ENCODE measurements around the gene SCART1. TPM values are rescaled to one million over a fixed set of nuclear protein-coding genes. Genes with fewer than 3 reads are reported as not detected.
"Not testable (repeated sequence)": the region's sequence is repeated elsewhere in the genome, so short reads cannot be mapped to it uniquely, and the experiment has no call there.

Gene SCART1
- polyA plus RNA-seq, 3 donors from 2014 or later: 0.20 to 0.74 TPM; not detected in 1

GRCh38 chr10:133475821-133476640 lies 22.3 kb downstream of the SCART1 start:
- Mint-ChIP-seq H3K27ac (peak overlapping the region; percentile 30 to 74 (median 52)), H3K4me3 (peak overlapping the region; percentile 17 to 64 (median 55)), H3K27me3 (ENCODE audit: low read depth in 3 of 3) (peaks cover 0 to 2% (median 0%) of the 10 kb centered on the region in 3 donors), H3K36me3 (peaks cover 0 to 4% (median 0%) of the 10 kb centered on the region in 3 donors), H3K4me1 (peaks cover 26 to 29% of the 10 kb centered on the region in 2 donors), H3K9me3 (no peaks in the 10 kb centered on the region)
- peak; percentile 14 to 17 (median 15) for DNase-seq

DNA sequence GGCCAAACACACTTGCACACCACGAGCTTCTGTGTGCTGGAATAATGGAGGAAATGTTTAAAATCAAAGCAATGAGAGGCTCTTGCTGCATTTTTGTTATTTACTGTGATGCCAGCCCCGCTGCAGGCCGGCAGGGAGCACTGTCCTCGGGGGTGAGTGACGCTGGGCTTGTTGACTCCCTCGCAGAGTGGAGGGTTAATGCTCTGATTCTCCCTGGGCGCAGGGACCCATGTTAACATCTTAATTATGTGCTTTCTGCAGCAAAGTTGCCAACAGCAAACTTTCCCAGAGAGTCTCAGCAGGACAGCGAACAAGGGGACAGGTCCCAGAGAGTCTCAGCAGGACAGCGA lies 22.9 kb downstream of the SCART1 start:
- peaks cover 0 to 2% (median 0%) of the 10 kb centered on the region in 3 donors for H3K27me3 Mint-ChIP-seq (ENCODE audit: low read depth in 3 of 3)
- H3K9me3 Mint-ChIP-seq: no peaks in the 10 kb centered on the region
- H3K36me3 Mint-ChIP-seq: peaks cover 0 to 4% (median 0%) of the 10 kb centered on the region in 3 donors
- H3K27ac Mint-ChIP-seq: peak overlapping the region in 2 of 6 donors; percentile 40 to 65
- DNase-seq: no peak
- peaks cover 26 to 29% of the 10 kb centered on the region in 2 donors for H3K4me1 Mint-ChIP-seq
- H3K4me3 Mint-ChIP-seq: no peak overlapping the region

- Mint-ChIP-seq H3K27ac (peak overlapping the region in 3 of 6 donors; percentile 6 to 38 (median 12)), H3K36me3 (peaks cover 8 to 19% (median 9%) of the 10 kb centered on the region in 3 donors), H3K27me3 (ENCODE audit: low read depth in 3 of 3) (peaks cover 3 to 10% (median 5%) of the 10 kb centered on the region in 3 donors), H3K9me3 (peaks cover 0 to 32% (median 20%) of the 10 kb centered on the region in 6 donors), H3K4me3 (no peak overlapping the region), H3K4me1 (peaks cover 2% of the 10 kb centered on the region in 2 donors)
- no peak for DNase-seq
These were observed 27.4 kb downstream of the SCART1 start for GRCh38 chr10:133481086-133481643.

DNA sequence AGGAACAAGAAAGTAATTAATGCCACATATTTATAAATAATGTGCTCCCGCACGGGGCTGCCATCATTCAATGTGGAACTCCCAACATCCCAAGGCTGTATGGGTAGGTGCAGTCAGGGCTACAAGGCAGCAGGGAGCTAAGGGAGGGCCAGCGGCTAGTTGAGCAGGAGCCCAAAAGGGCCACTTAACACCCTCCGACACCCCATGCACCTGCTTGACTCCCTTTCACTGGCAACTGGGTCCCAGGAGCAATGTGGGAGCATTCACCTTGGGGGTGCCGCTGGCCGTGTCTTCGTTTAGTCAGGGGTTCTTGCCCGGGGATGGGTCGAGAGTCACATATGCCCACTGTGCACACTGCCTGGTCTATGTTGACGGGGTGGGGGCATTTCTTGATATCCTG lies 27.9 kb downstream of the SCART1 start:
- Mint-ChIP-seq H3K36me3 (peaks cover 10 to 20% (median 11%) of the 10 kb centered on the region in 3 donors), H3K27ac (peak overlapping the region in 2 of 6 donors; percentile 6 to 70), H3K4me1 (no peaks in the 10 kb centered on the region), H3K4me3 (no peak overlapping the region), H3K9me3 (peaks cover 0 to 37% (median 24%) of the 10 kb centered on the region in 6 donors), H3K27me3 (ENCODE audit: low read depth in 3 of 3) (peaks cover 3 to 11% (median 5%) of the 10 kb centered on the region in 3 donors)
- DNase-seq: no peak

- peaks cover 4 to 13% (median 7%) of the 10 kb centered on the region in 3 donors for H3K27me3 Mint-ChIP-seq (ENCODE audit: low read depth in 3 of 3)
- no peaks in the 10 kb centered on the region for H3K4me1 Mint-ChIP-seq
- H3K9me3 Mint-ChIP-seq: peaks cover 2 to 53% (median 39%) of the 10 kb centered on the region in 6 donors
- H3K4me3 Mint-ChIP-seq: no peak overlapping the region
- H3K36me3 Mint-ChIP-seq: peaks cover 15 to 27% (median 21%) of the 10 kb centered on the region in 3 donors
- H3K27ac Mint-ChIP-seq: no peak overlapping the region
- DNase-seq: no peak
These were observed 31.1 kb downstream of the SCART1 start for GRCh38 chr10:133484818-133485217.

- DNase-seq: no peak
- Mint-ChIP-seq H3K27ac (no peak overlapping the region), H3K4me1 (no peaks in the 10 kb centered on the region), H3K9me3 (peaks cover 2 to 53% (median 39%) of the 10 kb centered on the region in 6 donors), H3K4me3 (no peak overlapping the region), H3K36me3 (peaks cover 15 to 27% (median 21%) of the 10 kb centered on the region in 3 donors), H3K27me3 (ENCODE audit: low read depth in 3 of 3) (peaks cover 4 to 13% (median 7%) of the 10 kb centered on the region in 3 donors)
These were observed 33.3 kb downstream of the SCART1 start for GRCh38 chr10:133487085-133487484.

GRCh38 chr10:133488354-133488753 lies 34.6 kb downstream of the SCART1 start:
- peaks cover 2 to 49% (median 39%) of the 10 kb centered on the region in 6 donors for H3K9me3 Mint-ChIP-seq
- no peak for DNase-seq
- no peak overlapping the region for H3K27ac Mint-ChIP-seq
- H3K4me3 Mint-ChIP-seq: no peak overlapping the region
- no peaks in the 10 kb centered on the region for H3K4me1 Mint-ChIP-seq
- H3K36me3 Mint-ChIP-seq: peaks cover 6 to 23% (median 21%) of the 10 kb centered on the region in 3 donors
- peaks cover 3 to 8% (median 4%) of the 10 kb centered on the region in 3 donors for H3K27me3 Mint-ChIP-seq (ENCODE audit: low read depth in 3 of 3)

- Mint-ChIP-seq H3K4me3 (no peak overlapping the region), H3K4me1 (no peaks in the 10 kb centered on the region), H3K36me3 (peaks cover 6 to 21% (median 20%) of the 10 kb centered on the region in 3 donors), H3K27me3 (ENCODE audit: low read depth in 3 of 3) (peaks cover 2 to 7% (median 6%) of the 10 kb centered on the region in 3 donors), H3K9me3 (peaks cover 2 to 36% (median 30%) of the 10 kb centered on the region in 6 donors), H3K27ac (no peak overlapping the region)
- no peak for DNase-seq
These were observed 36.3 kb downstream of the SCART1 start for GRCh38 chr10:133489816-133490588.

- not testable (repeated sequence) for H3K36me3 Mint-ChIP-seq; DNase-seq; H3K9me3 Mint-ChIP-seq; H3K27ac Mint-ChIP-seq; H3K4me3 Mint-ChIP-seq; H3K4me1 Mint-ChIP-seq; H3K27me3 Mint-ChIP-seq (ENCODE audit: low read depth in 3 of 3)
These were observed 39.8 kb downstream of the SCART1 start for GRCh38 chr10:133493562-133493961.

DNA sequence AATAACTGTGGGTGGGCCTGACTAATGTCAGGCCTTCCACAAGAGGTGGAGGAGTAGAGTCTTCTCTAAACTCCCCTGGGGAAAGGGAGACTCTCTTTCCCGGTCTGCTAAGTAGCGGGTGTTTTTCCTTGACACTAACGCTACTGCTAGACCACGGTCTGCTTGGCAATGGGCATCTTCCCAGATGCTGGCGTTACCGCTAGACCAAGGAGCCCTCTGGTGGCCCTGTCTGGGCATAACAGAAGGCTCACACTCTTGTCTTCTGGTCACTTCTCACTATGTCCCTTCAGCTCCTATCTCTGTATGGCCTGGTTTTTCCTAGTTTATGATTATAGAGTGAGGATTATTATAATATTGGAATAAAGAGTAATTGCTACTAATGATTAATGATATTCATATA lies 43.6 kb downstream of the SCART1 start:
- DNase-seq: peak in 1 of 3 donors; percentile 17
- not testable (repeated sequence) for H3K27ac Mint-ChIP-seq; H3K9me3 Mint-ChIP-seq; H3K4me1 Mint-ChIP-seq; H3K27me3 Mint-ChIP-seq (ENCODE audit: low read depth in 3 of 3); H3K4me3 Mint-ChIP-seq
- peaks cover 0 to 10% (median 0%) of the 10 kb centered on the region in 3 donors for H3K36me3 Mint-ChIP-seq

DNA sequence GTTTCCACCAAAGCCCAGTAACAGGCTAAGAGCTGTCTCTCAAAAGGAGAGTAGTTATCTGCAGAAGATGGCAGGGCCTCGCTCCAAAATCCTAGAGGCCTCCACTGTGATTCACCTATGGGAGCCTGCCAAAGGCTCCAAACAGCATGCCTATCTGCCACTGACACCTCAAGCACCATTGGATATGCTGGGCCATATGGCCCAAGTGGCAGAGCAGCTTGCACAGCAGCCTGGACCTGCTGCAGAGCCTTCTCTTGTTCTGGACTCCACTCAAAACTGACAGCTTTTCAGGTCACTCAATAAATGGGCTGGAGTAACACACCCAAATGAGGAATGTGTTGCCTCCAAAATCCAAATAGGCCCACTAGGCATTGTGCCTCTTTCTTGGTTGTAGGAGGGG lies 45.4 kb downstream of the SCART1 start:
- H3K27me3 Mint-ChIP-seq (ENCODE audit: low read depth in 3 of 3); H3K9me3 Mint-ChIP-seq; H3K4me1 Mint-ChIP-seq; H3K4me3 Mint-ChIP-seq; DNase-seq; H3K27ac Mint-ChIP-seq: not testable (repeated sequence)
- H3K36me3 Mint-ChIP-seq: peaks cover 0 to 10% (median 0%) of the 10 kb centered on the region in 3 donors

- not testable (repeated sequence) for H3K9me3 Mint-ChIP-seq; DNase-seq; H3K27ac Mint-ChIP-seq; H3K4me3 Mint-ChIP-seq; H3K4me1 Mint-ChIP-seq; H3K27me3 Mint-ChIP-seq (ENCODE audit: low read depth in 3 of 3)
- H3K36me3 Mint-ChIP-seq: peaks cover 0 to 10% (median 0%) of the 10 kb centered on the region in 3 donors
These were observed 47.2 kb downstream of the SCART1 start for GRCh38 chr10:133500897-133501296.

- H3K27me3 Mint-ChIP-seq (ENCODE audit: low read depth in 3 of 3): peaks cover 2 to 22% (median 11%) of the 10 kb centered on the region in 3 donors
- H3K36me3 Mint-ChIP-seq: peaks cover 8 to 13% (median 9%) of the 10 kb centered on the region in 3 donors
- no peak for DNase-seq
- H3K4me3 Mint-ChIP-seq: no peak overlapping the region
- peaks cover 0 to 12% (median 7%) of the 10 kb centered on the region in 6 donors for H3K9me3 Mint-ChIP-seq
- no peaks in the 10 kb centered on the region for H3K4me1 Mint-ChIP-seq
- no peak overlapping the region for H3K27ac Mint-ChIP-seq
These were observed 56.0 kb downstream of the SCART1 start for GRCh38 chr10:133509700-133510099.
